Renal cortical epithelial cell (primary cell): ENCODE data around the gene RFX1. TPM values are rescaled to one million over a fixed set of nuclear protein-coding genes. Genes with fewer than 3 reads are reported as not detected.
"Not testable (repeated sequence)": the region's sequence is repeated elsewhere in the genome, so short reads cannot be mapped to it uniquely, and the experiment has no call there.

ENCODE experiments used
- DNase-seq: peaks from one replicate; pipeline ENCODE4 v3.0.0-alpha.2; 2011; ENCODE audit warnings: low read depth
- total RNA-seq: library from RNA; depleted of rRNA; stranded (reverse); fragments of >200 nt; gene quantifications from 2 replicates; pipeline ENCODE4 v1.2.3, GENCODE V29; 2014

Gene RFX1
- 1.6 and 11.6 TPM in 2 replicates for total RNA-seq

DNA sequence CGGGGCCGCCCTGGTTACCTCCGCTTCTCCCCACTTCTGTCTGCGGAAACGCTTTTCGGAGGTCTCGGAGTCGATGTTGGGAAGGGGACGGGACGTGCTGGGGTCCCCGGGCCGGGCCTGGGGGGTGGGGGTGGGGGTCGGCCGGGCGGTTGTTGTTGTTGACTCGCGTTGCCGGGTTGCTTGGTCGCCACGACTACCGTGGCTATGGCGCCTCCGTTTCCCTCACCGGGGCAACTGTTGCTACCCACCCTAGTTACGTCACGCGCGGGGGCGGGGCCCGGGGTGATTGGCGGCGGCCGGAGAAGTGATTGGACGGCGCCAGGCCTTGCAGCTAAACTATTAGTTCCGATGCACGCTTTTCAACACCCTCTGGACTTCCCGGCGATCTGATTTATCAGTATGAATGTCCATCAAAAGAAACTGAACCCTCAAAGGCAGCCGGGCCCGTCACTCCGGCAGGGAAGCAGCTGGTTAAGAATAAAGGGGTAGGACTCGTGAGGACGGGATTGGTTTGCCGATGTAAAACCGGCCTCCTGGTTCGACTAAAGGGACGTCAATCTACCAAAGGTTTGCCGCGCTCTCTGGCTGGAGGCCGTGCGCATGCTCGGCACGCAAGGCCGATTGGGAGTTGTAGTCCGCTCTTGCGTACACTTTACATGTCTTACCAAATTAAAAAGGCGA lies at the start of gene RFX1:
TSS of gene RFX1 (minus strand) at position 236 of the 681 bp plus-strand sequence. CDS start 12,477 bp downstream, outside the sequence.
- peak; percentile 100 for DNase-seq

- DNase-seq = no peak
These were observed 49.3 kb upstream of the RFX1 start for GRCh38 chr19:14055396-14055795.

- DNase-seq = no peak
These were observed 48.6 kb upstream of the RFX1 start for GRCh38 chr19:14054721-14055120.

DNA sequence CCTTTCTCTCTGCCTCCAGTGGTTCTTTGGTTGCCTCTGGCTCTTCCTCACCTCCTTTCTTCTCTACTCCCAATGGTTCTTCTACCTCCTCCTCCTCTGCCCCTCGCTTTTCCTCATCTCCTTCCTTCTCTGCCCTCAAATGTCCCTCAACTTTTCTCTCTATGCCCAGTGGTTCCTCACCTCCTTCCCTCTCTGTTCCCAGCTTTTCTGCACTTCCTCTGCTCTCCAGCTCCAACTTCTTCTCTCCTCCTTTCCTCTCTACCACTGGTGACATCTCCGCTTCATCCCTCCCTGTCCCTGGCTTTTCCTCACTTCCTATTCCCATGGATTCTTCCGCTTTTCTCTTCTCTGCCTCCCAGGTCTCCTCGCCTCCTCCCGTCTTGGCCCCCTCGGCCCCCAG lies 48.0 kb upstream of the RFX1 start:
- DNase-seq = no peak

DNA sequence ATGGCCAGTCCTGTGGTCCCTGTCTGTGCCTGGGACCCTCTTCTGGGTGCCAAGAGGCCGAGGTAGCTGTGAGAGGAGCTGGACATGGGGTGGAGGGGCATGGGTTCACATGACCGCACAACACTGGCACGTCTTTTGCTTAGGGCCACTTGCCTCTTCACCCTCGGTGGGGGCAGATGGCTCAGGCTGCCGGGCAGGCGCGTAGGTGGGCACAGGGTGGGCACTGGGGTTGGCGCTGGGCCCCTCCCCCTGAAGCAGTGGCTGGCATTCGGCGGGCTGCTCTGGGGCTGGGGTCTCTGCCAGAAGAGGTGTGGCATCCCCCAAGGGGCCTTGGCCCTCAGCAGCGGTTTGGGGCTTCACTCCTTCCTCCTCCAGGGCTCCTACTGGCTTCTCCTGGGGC lies 47.4 kb upstream of the RFX1 start:
- no peak for DNase-seq

DNA sequence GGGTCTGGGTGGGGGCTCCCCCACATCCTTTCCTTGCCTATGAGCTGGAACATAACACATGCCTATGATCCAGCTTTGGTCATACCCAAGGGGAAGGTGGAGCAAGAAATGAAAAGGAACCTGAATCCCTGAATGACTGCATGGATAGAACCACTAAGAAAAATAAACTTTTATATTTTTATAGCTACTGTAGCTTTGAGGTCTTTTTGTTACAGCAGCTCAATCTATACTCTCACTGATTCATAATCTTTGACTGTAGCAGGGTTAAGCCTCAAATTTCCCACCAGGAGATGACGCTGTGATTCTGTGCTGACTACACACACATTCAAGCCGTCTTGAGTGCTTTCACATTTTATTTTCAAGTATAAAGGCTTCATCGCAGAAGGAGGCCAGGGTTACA lies 46.9 kb upstream of the RFX1 start:
- DNase-seq = no peak

DNA sequence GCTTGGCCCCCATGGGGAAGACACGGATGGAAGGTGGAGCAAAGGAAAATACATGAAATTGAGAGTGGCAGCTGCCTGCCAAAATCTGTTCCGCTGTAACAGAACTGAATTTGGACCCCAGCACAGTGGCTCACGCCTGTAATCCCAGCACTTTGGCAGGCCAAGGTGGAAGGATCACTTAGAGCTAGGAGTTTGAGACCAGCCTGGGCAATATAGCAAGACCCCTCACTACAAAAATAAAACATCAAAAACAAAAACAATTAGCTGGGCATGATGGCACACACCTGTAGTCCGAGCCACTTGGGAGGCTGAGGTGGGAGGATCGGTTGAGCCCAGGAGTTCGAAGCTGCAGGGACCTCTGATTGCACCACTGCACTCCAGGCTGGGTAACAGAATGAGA lies 46.4 kb upstream of the RFX1 start:
- no peak for DNase-seq

GRCh38 chr19:14051980-14052379 lies 45.9 kb upstream of the RFX1 start:
- no peak for DNase-seq

- DNase-seq = not testable (repeated sequence)
These were observed 44.8 kb upstream of the RFX1 start for GRCh38 chr19:14050961-14051360.

DNA sequence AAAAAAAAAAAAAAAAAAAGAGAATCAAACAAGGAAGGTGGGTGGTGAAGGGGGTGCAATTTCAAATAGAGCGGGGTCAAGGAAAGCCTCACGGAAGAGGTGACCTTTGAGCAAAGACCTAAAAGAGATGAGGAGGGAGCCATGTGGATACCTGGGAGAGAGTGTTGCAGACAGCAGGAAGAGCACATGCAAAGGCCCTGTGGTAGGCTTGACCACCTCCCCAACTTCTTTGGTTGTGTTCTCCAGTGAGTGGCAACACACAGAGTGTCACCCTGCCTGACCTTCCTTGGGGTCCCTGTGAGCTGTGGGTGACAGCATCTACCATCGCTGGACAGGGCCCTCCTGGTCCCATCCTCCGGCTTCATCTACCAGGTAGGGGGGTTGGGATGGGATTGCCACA lies 44.4 kb upstream of the RFX1 start:
- no peak for DNase-seq

- DNase-seq = no peak
These were observed 42.5 kb upstream of the RFX1 start for GRCh38 chr19:14048443-14049153.

DNA sequence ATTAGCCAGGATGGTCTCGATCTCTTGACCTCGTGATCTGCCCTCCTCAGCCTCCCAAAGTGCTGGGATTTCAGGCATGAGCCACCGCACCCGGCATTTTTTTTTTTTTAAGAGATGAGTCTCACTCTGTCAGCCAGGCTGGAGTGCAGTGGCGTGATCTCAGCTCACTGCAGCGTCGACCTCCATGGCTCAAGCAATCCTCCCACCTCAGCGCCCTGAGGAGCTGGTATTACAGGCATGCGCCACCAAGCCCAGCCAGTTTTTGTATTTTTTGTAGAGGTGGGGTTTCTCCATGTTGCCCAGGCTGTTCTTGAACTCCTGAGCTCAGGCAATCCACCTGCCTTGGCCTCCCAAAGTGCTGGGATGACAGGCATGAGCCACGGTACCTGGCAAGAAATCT lies 41.7 kb upstream of the RFX1 start:
- DNase-seq = not testable (repeated sequence)

- DNase-seq = peak; percentile 77
These were observed 36.8 kb upstream of the RFX1 start for GRCh38 chr19:14042659-14043608.

DNA sequence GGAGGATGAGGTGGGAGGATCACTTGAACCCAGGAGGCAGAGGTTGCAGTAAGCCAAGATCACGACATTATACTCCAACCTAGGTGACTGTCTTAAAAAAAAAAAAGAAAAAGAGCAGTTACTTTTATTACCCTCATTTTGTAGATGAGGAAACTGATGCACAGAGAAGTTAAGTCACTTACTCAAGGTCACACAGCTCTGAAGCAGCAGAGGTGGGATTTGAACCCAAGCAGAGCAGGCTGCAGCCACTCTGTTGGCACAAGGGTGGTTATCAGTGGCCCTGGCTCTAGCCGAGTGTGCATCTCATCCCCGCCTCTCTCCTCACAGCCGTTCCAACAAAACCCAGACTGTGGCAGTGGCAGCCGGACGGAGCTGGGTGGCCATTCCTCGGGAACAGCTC lies 33.1 kb upstream of the RFX1 start:
- no peak for DNase-seq

GRCh38 chr19:14035706-14036105 lies 29.6 kb upstream of the RFX1 start:
- DNase-seq = no peak

- not testable (repeated sequence) for DNase-seq
These were observed 29.0 kb upstream of the RFX1 start for GRCh38 chr19:14035159-14035558.

DNA sequence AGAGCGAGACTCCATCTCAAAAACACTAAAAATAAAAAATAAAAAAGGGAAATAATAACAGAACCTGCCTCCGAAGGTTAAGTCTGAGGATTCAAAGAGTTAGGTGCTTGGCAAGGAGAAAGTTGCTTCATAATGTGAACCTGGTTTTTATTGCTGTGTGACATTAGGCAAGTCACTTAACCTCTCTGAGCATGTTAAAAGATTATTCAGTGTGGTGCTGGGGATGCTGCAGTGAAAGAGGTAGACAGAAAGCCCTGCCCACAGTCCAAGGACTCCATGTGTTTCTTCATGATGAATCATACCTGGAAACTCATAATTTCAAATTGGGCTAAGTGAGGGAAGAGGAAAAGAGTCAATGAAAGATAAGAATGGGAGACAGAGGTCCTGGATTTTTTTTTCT lies 27.8 kb upstream of the RFX1 start:
- no peak for DNase-seq

- peak; percentile 21 for DNase-seq
These were observed 25.8 kb upstream of the RFX1 start, which contains the start of gene IL27RA for GRCh38 chr19:14031719-14032480. Gene IL27RA (plus strand): TSS chr19:14031762. CDS start chr19:14031873, 111 bp downstream.

- DNase-seq = no peak
These were observed 25.0 kb upstream of the RFX1 start for GRCh38 chr19:14030997-14031718.

DNA sequence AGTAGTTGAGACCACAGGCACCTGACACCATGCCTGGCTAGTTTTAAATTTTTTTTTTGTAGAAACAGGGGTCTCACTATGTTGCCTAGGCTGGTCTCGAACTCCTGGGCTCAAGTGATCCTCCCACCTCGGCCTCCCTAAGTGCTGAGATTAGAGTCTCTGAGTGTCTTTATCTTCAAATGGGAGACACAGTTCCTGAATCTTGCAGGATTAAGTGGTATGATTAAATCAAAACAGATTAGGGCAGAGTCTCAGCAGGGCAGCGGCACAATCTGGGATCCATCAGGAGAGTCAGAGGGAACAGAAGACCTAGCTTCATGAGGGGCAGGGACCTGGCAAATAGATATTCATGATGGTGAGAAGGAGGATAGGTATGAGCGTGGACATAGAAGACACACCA lies 22.8 kb upstream of the RFX1 start:
- DNase-seq = no peak
